A549 (cell line): ENCODE results near the gene CDC5L.

Source experiments
- CTCF ChIP-seq: fragments of >200 bp; sonication (Bioruptor Twin); formaldehyde crosslinking; IDR thresholded peaks from 3 replicates; pipeline ENCODE4 v1.5.1; 2016
- ELK1 ChIP-seq: fragments of 150-350 bp; IDR thresholded peaks from 2 replicates; pipeline ENCODE4 v1.6.1; 2014; ENCODE audit warnings: low read depth, mild to moderate bottlenecking, low read length
- HOXB5 ChIP-seq: fragments of 250-450 bp; sonication (Bioruptor Pico); IDR thresholded peaks from 2 replicates; pipeline ENCODE4 v1.5.0; 2020; ENCODE audit warnings: mild to moderate bottlenecking, moderate library complexity
- MAZ ChIP-seq: fragments of 150-350 bp; IDR thresholded peaks from 2 replicates; pipeline ENCODE4 v1.6.1; 2014; ENCODE audit warnings: antibody characterized with exemption, low read depth, low read length, borderline replicate concordance
- POLR2A ChIP-seq: IDR thresholded peaks from 2 replicates; pipeline ENCODE4 v1.6.1; 2012; ENCODE audit warnings: mild to moderate bottlenecking, low read length
- RFX5 ChIP-seq: fragments of 450-650 bp; IDR thresholded peaks from 2 replicates; pipeline ENCODE4 v1.7.1; 2014; ENCODE audit warnings: antibody characterized with exemption, mild to moderate bottlenecking, moderate library complexity
- RNF2 ChIP-seq: fragments of 200-600 bp; sonication (generic); IDR thresholded peaks from 2 replicates; pipeline ENCODE4 v1.6.1; 2016; ENCODE audit warnings: low read depth, mild to moderate bottlenecking, antibody characterized with exemption, moderate library complexity, borderline replicate concordance

- TF ChIP-seq CTCF (no peak), RNF2 (no peak), RFX5 (no peak), ELK1 (no peak), MAZ (no peak), HOXB5 (CRISPR knock-in tag) (no peak), POLR2A (no peak)
Observed at GRCh38 chr6:44475417-44475778, 87.9 kb downstream of the CDC5L start.
